ENCODE results near the gene TRAK1.
A peak's percentile ranks its signal among the peaks of the same experiment; 100 is the strongest.

TRAK1 gene

GRCh38 chr3:42159706-42160472, 68.7 kb downstream of the TRAK1 start:
- Mint-ChIP-seq H3K4me1 (ENCODE audit: low read depth) (peaks cover 50% of the 10 kb centered on the region), H3K36me3 (ENCODE audit: low read depth) (peaks cover 3% of the 10 kb centered on the region), H3K4me3 (peak overlapping the region; percentile 46), H3K9me3 (no peaks in the 10 kb centered on the region), H3K27ac (no peak overlapping the region), H3K27me3 (no peaks in the 10 kb centered on the region)

GRCh38 chr3:42161050-42161935, 70.1 kb downstream of the TRAK1 start:
- Mint-ChIP-seq H3K4me3 (no peak overlapping the region), H3K4me1 (ENCODE audit: low read depth) (peaks cover 50% of the 10 kb centered on the region), H3K27ac (no peak overlapping the region), H3K36me3 (ENCODE audit: low read depth) (peaks cover 3% of the 10 kb centered on the region), H3K27me3 (no peaks in the 10 kb centered on the region), H3K9me3 (no peaks in the 10 kb centered on the region)

- no peak overlapping the region for H3K4me3 Mint-ChIP-seq
- peak overlapping the region; percentile 13 for H3K27ac Mint-ChIP-seq
These were observed 71.3 kb downstream of the TRAK1 start for GRCh38 chr3:42162462-42162861.

GRCh38 chr3:42163622-42164244, 72.6 kb downstream of the TRAK1 start:
- Mint-ChIP-seq H3K9me3 (no peaks in the 10 kb centered on the region), H3K27ac (no peak overlapping the region), H3K27me3 (no peaks in the 10 kb centered on the region), H3K4me3 (no peak overlapping the region), H3K4me1 (ENCODE audit: low read depth) (peaks cover 39% of the 10 kb centered on the region), H3K36me3 (ENCODE audit: low read depth) (peaks cover 3% of the 10 kb centered on the region)

More at GRCh38 chr3:42162462-42162861, 71.3 kb downstream of the TRAK1 start:
- Mint-ChIP-seq H3K9me3 (no peaks in the 10 kb centered on the region), H3K27me3 (no peaks in the 10 kb centered on the region), H3K4me1 (ENCODE audit: low read depth) (peaks cover 49% of the 10 kb centered on the region), H3K36me3 (ENCODE audit: low read depth) (peaks cover 3% of the 10 kb centered on the region)

- Mint-ChIP-seq H3K4me3 (no peak overlapping the region), H3K36me3 (ENCODE audit: low read depth) (peaks cover 3% of the 10 kb centered on the region), H3K9me3 (no peaks in the 10 kb centered on the region), H3K4me1 (ENCODE audit: low read depth) (peaks cover 34% of the 10 kb centered on the region), H3K27ac (no peak overlapping the region), H3K27me3 (no peaks in the 10 kb centered on the region)
These were observed 73.5 kb downstream of the TRAK1 start for GRCh38 chr3:42164656-42165055.

GRCh38 chr3:42165211-42165610, 74.1 kb downstream of the TRAK1 start:
- Mint-ChIP-seq H3K27ac (no peak overlapping the region), H3K4me1 (ENCODE audit: low read depth) (peaks cover 34% of the 10 kb centered on the region)

GRCh38 chr3:42166214-42166613, 75.1 kb downstream of the TRAK1 start:
- no peak overlapping the region for H3K4me3 Mint-ChIP-seq
- H3K27me3 Mint-ChIP-seq: no peaks in the 10 kb centered on the region
- peaks cover 3% of the 10 kb centered on the region for H3K36me3 Mint-ChIP-seq (ENCODE audit: low read depth)
- no peaks in the 10 kb centered on the region for H3K9me3 Mint-ChIP-seq
- no peak overlapping the region for H3K27ac Mint-ChIP-seq
- peaks cover 31% of the 10 kb centered on the region for H3K4me1 Mint-ChIP-seq (ENCODE audit: low read depth)

More at GRCh38 chr3:42165211-42165610, 74.1 kb downstream of the TRAK1 start:
- Mint-ChIP-seq H3K36me3 (ENCODE audit: low read depth) (peaks cover 3% of the 10 kb centered on the region), H3K27me3 (no peaks in the 10 kb centered on the region), H3K9me3 (no peaks in the 10 kb centered on the region), H3K4me3 (no peak overlapping the region)

- H3K9me3 Mint-ChIP-seq: no peaks in the 10 kb centered on the region
- H3K36me3 Mint-ChIP-seq (ENCODE audit: low read depth): peaks cover 3% of the 10 kb centered on the region
- no peak overlapping the region for H3K4me3 Mint-ChIP-seq
- peaks cover 37% of the 10 kb centered on the region for H3K4me1 Mint-ChIP-seq (ENCODE audit: low read depth)
- H3K27me3 Mint-ChIP-seq: no peaks in the 10 kb centered on the region
- no peak overlapping the region for H3K27ac Mint-ChIP-seq
These were observed 75.6 kb downstream of the TRAK1 start for GRCh38 chr3:42166662-42167300.

GRCh38 chr3:42169579-42170120, 78.5 kb downstream of the TRAK1 start:
- Mint-ChIP-seq H3K36me3 (ENCODE audit: low read depth) (no peaks in the 10 kb centered on the region), H3K9me3 (no peaks in the 10 kb centered on the region), H3K4me1 (ENCODE audit: low read depth) (peaks cover 39% of the 10 kb centered on the region), H3K27me3 (no peaks in the 10 kb centered on the region), H3K4me3 (no peak overlapping the region), H3K27ac (peak overlapping the region; percentile 46)

- peaks cover 39% of the 10 kb centered on the region for H3K4me1 Mint-ChIP-seq (ENCODE audit: low read depth)
- no peaks in the 10 kb centered on the region for H3K9me3 Mint-ChIP-seq
- no peak overlapping the region for H3K4me3 Mint-ChIP-seq
- H3K27me3 Mint-ChIP-seq: no peaks in the 10 kb centered on the region
- H3K27ac Mint-ChIP-seq: no peak overlapping the region
- H3K36me3 Mint-ChIP-seq (ENCODE audit: low read depth): peaks cover 8% of the 10 kb centered on the region
These were observed 81.0 kb downstream of the TRAK1 start for GRCh38 chr3:42172047-42172654.

- no peaks in the 10 kb centered on the region for H3K27me3 Mint-ChIP-seq
- peaks cover 39% of the 10 kb centered on the region for H3K4me1 Mint-ChIP-seq (ENCODE audit: low read depth)
- H3K4me3 Mint-ChIP-seq: no peak overlapping the region
- H3K27ac Mint-ChIP-seq: peak overlapping the region; percentile 43
- H3K9me3 Mint-ChIP-seq: no peaks in the 10 kb centered on the region
- peaks cover 13% of the 10 kb centered on the region for H3K36me3 Mint-ChIP-seq (ENCODE audit: low read depth)
These were observed 82.2 kb downstream of the TRAK1 start for GRCh38 chr3:42173307-42173706.

GRCh38 chr3:42174679-42175385, 83.7 kb downstream of the TRAK1 start:
- no peaks in the 10 kb centered on the region for H3K27me3 Mint-ChIP-seq
- no peak overlapping the region for H3K27ac Mint-ChIP-seq
- H3K4me3 Mint-ChIP-seq: no peak overlapping the region
- H3K4me1 Mint-ChIP-seq (ENCODE audit: low read depth): peaks cover 42% of the 10 kb centered on the region
- H3K9me3 Mint-ChIP-seq: no peaks in the 10 kb centered on the region
- H3K36me3 Mint-ChIP-seq (ENCODE audit: low read depth): peaks cover 14% of the 10 kb centered on the region

- Mint-ChIP-seq H3K27me3 (no peaks in the 10 kb centered on the region), H3K4me1 (ENCODE audit: low read depth) (peaks cover 40% of the 10 kb centered on the region), H3K4me3 (no peak overlapping the region), H3K36me3 (ENCODE audit: low read depth) (peaks cover 14% of the 10 kb centered on the region), H3K9me3 (no peaks in the 10 kb centered on the region), H3K27ac (no peak overlapping the region)
These were observed 84.5 kb downstream of the TRAK1 start for GRCh38 chr3:42175386-42176240.

All from stimulated activated naive CD8-positive, alpha-beta T cell treated with anti-CD3 and anti-CD28 coated beads, Interleukin-15, Interleukin-2, amounts not matched to agents 100 ng/mL and 50 ng/mL, for 24 hours (primary cell).